Endodermal cell (in vitro differentiated cells): ENCODE data around the gene SUN1. TPM values are rescaled to one million over a fixed set of nuclear protein-coding genes. Genes with fewer than 3 reads are reported as not detected.

Source experiments
- DNase-seq: peaks from one replicate; pipeline ENCODE4 v3.0.0-alpha.2; 2017
- H3K27ac ChIP-seq: 2 replicates; pipeline ENCODE4 v1.5.1; 2013; ENCODE audit warnings: mild to moderate bottlenecking, low read depth, low read length, moderate library complexity
- H3K27me3 ChIP-seq: 2 replicates; pipeline ENCODE4 v1.6.1; 2013; ENCODE audit warnings: mild to moderate bottlenecking, low read length, moderate library complexity; ENCODE audit not compliant: insufficient read depth, control insufficient read depth, poor library complexity, severe bottlenecking
- H3K36me3 ChIP-seq: 2 replicates; pipeline ENCODE4 v1.7.0; 2013; ENCODE audit warnings: mild to moderate bottlenecking, low read length, moderate library complexity; ENCODE audit not compliant: control insufficient read depth, insufficient read depth
- H3K4me1 ChIP-seq: one replicate; pipeline ENCODE4 v1.7.0; 2013; ENCODE audit warnings: low read length; ENCODE audit not compliant: control insufficient read depth, insufficient read depth
- H3K4me3 ChIP-seq: 2 replicates; pipeline ENCODE4 v1.5.1; 2013; ENCODE audit warnings: mild to moderate bottlenecking, low read length, moderate library complexity
- H3K9ac ChIP-seq: 2 replicates; pipeline ENCODE4 v1.6.1; 2013; ENCODE audit warnings: mild to moderate bottlenecking, low read length, moderate library complexity; ENCODE audit not compliant: poor library complexity, severe bottlenecking; ENCODE audit errors: extremely low read depth
- H3K9me3 ChIP-seq: 2 replicates; pipeline ENCODE4 v1.6.1; 2013; ENCODE audit warnings: mild to moderate bottlenecking, low read length, moderate library complexity; ENCODE audit not compliant: control insufficient read depth
- H3K27ac Mint-ChIP-seq: 2 replicates; pipeline ENCODE4 v1.8.0; 2020; ENCODE audit warnings: mixed read lengths
- H3K27me3 Mint-ChIP-seq: 2 replicates; pipeline ENCODE4 v1.8.0; 2021; ENCODE audit warnings: mild to moderate bottlenecking, mixed read lengths; ENCODE audit not compliant: insufficient read depth
- H3K36me3 Mint-ChIP-seq: 2 replicates; pipeline ENCODE4 v1.8.0; 2020; ENCODE audit warnings: low read depth, mixed read lengths
- H3K4me1 Mint-ChIP-seq: 2 replicates; pipeline ENCODE4 v1.8.0; 2020; ENCODE audit warnings: mixed read lengths
- H3K4me3 Mint-ChIP-seq: 2 replicates; pipeline ENCODE4 v1.8.0; 2020; ENCODE audit warnings: mild to moderate bottlenecking, moderate library complexity, mixed read lengths
- H3K9me3 Mint-ChIP-seq: 2 replicates; pipeline ENCODE4 v1.8.0; 2020; ENCODE audit warnings: mild to moderate bottlenecking, mixed read lengths
- WGBS, 2 experiments: methylation state at CpG; one replicate each; pipeline versions ENCODE4 v1.1.5 to v1.1.7; 2013; ENCODE audit warnings: missing lambda C conversion rate in 2 of 2, mixed read lengths in 1 of 2; ENCODE audit not compliant: insufficient coverage in 1 of 2, insufficient read length in 1 of 2; 5-methylcytosine and 5-hydroxymethylcytosine counted together
- total RNA-seq, 2 donors: library from RNA; stranded (reverse); fragmentation: NEBNext Ultra II Directional in 1 of 2; extraction: Animal tissue kit (Norgen Biotek cat#: 25700) in 1 of 2; gene quantifications; 2 replicates in 1 of 2; 3 replicates in 1 of 2; pipeline ENCODE4 v1.2.1, GENCODE V29; 2021
- TF ChIP-seq, protein P1 (sequence below): fragments of 200-600 bp; sonication (generic); conservative IDR thresholded peaks from 2 replicates; pipeline ENCODE4 v1.5.0; 2021; ENCODE audit warnings: antibody characterized with exemption, mild to moderate bottlenecking

SUN1 gene
- total RNA-seq, 2 donors from 2014 or later, result 133 to 136 TPM

GRCh38 chr7:786472-787255, 45.6 kb upstream of the SUN1 start:
- Mint-ChIP-seq H3K27me3 (no peaks in the 10 kb centered on the region), H3K36me3 (peaks cover 69% of the 10 kb centered on the region), H3K9me3 (peaks cover 4% of the 10 kb centered on the region), H3K4me1 (no peaks in the 10 kb centered on the region), H3K4me3 (no peak overlapping the region), H3K27ac (no peak overlapping the region)
- TF ChIP-seq, protein P1, sequence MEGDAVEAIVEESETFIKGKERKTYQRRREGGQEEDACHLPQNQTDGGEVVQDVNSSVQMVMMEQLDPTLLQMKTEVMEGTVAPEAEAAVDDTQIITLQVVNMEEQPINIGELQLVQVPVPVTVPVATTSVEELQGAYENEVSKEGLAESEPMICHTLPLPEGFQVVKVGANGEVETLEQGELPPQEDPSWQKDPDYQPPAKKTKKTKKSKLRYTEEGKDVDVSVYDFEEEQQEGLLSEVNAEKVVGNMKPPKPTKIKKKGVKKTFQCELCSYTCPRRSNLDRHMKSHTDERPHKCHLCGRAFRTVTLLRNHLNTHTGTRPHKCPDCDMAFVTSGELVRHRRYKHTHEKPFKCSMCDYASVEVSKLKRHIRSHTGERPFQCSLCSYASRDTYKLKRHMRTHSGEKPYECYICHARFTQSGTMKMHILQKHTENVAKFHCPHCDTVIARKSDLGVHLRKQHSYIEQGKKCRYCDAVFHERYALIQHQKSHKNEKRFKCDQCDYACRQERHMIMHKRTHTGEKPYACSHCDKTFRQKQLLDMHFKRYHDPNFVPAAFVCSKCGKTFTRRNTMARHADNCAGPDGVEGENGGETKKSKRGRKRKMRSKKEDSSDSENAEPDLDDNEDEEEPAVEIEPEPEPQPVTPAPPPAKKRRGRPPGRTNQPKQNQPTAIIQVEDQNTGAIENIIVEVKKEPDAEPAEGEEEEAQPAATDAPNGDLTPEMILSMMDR, result peak; percentile 84
- peak; percentile 92 for DNase-seq
- WGBS, 2 experiments, result 76% methylated on average over 11 of the region's 11 CpGs; no CpG with 5 or more reads in 1 of the 2 experiments
- H3K4me1 ChIP-seq, result no peaks in the 10 kb centered on the region
- peaks cover 5% of the 10 kb centered on the region for H3K9me3 ChIP-seq
- no peaks in the 10 kb centered on the region for H3K27me3 ChIP-seq
- H3K36me3 ChIP-seq, result peaks cover 34% of the 10 kb centered on the region
- H3K9ac ChIP-seq, result no peak overlapping the region
- H3K4me3 ChIP-seq, result no peak overlapping the region
- no peak overlapping the region for H3K27ac ChIP-seq

GRCh38 chr7:787332-788240, 44.7 kb upstream of the SUN1 start:
- peak; percentile 57 for DNase-seq
- no peak overlapping the region for H3K27ac Mint-ChIP-seq
- WGBS, 2 experiments, result 94 to 95% methylated on average over 20 to 27 of the region's 27 CpGs

GRCh38 chr7:791519-791918, 40.8 kb upstream of the SUN1 start:
- Mint-ChIP-seq H3K4me1 (no peaks in the 10 kb centered on the region), H3K9me3 (peaks cover 4% of the 10 kb centered on the region), H3K27ac (no peak overlapping the region), H3K4me3 (no peak overlapping the region), H3K36me3 (peaks cover 43% of the 10 kb centered on the region), H3K27me3 (no peaks in the 10 kb centered on the region)
- no peak for DNase-seq
- Histone ChIP-seq H3K9me3 (peaks cover 5% of the 10 kb centered on the region), H3K36me3 (peaks cover 16% of the 10 kb centered on the region), H3K4me3 (no peak overlapping the region), H3K27ac (no peak overlapping the region), H3K27me3 (no peaks in the 10 kb centered on the region), H3K9ac (no peak overlapping the region), H3K4me1 (no peaks in the 10 kb centered on the region)
- 98 to 100% methylated on average over 2 to 5 of the region's 5 CpGs for WGBS, 2 experiments
- TF ChIP-seq, protein P1, result no peak

More at GRCh38 chr7:787332-788240, 44.7 kb upstream of the SUN1 start:
- Histone ChIP-seq H3K27ac (no peak overlapping the region), H3K27me3 (no peaks in the 10 kb centered on the region), H3K4me3 (no peak overlapping the region), H3K36me3 (peaks cover 34% of the 10 kb centered on the region), H3K4me1 (no peaks in the 10 kb centered on the region), H3K9me3 (peaks cover 5% of the 10 kb centered on the region), H3K9ac (no peak overlapping the region)
- TF ChIP-seq, protein P1, result peak; percentile 47
- peaks cover 68% of the 10 kb centered on the region for H3K36me3 Mint-ChIP-seq
- H3K4me1 Mint-ChIP-seq, result no peaks in the 10 kb centered on the region
- no peaks in the 10 kb centered on the region for H3K27me3 Mint-ChIP-seq
- H3K4me3 Mint-ChIP-seq, result no peak overlapping the region
- H3K9me3 Mint-ChIP-seq, result peaks cover 4% of the 10 kb centered on the region
